ENCODE results near the gene CATSPERD. TPM values are rescaled to one million over a fixed set of nuclear protein-coding genes. Genes with fewer than 3 reads are reported as not detected.
"Not testable (repeated sequence)": the region's sequence is repeated elsewhere in the genome, so short reads cannot be mapped to it uniquely, and the experiment has no call there.

The CATSPERD gene
- total RNA-seq, 1 experiment from 2014 or later: 0.50 TPM

- TF ChIP-seq ZNF423 (CRISPR knock-in tag; IDR thresholded peaks at IDR 0.05) (no peak), ZNF281 (CRISPR knock-in tag; IDR thresholded peaks at IDR 0.05) (no peak), HMGXB4 (CRISPR knock-in tag; IDR thresholded peaks at IDR 0.05) (peak; percentile 89), MAX (CRISPR knock-in tag; IDR thresholded peaks at IDR 0.05) (peak; percentile 60), SP1 (CRISPR knock-in tag; conservative IDR thresholded peaks at IDR 0.05) (peak; percentile 95), SOX15 (CRISPR knock-in tag; IDR thresholded peaks at IDR 0.05) (no peak), ZMAT4 (CRISPR knock-in tag; IDR thresholded peaks at IDR 0.05) (no peak)
Observed at GRCh38 chr19:5686647-5687359, 33.6 kb upstream of the CATSPERD start (continued).

GRCh38 chr19:5687360-5688198 is 32.9 kb upstream of the CATSPERD start:
- peak overlapping the region; percentile 43; the same call in 1 of the 2 replicates for H3K4me3 Mint-ChIP-seq
- H3K27ac Mint-ChIP-seq: no peak overlapping the region
- H3K27me3 Mint-ChIP-seq (ENCODE audit: low read depth): peaks cover 8% of the 10 kb centered on the region; the same call in 1 of the 2 replicates
- no peaks in the 10 kb centered on the region for H3K9me3 Mint-ChIP-seq
- ATAC-seq (no peak), DNase-seq (ENCODE audit: low spot score) (no peak)
- ChIA-PET POLR2A (interaction anchor here (0.6 to 1.9 kb wide), 6 partner anchors 9 to 497 kb away, joined by 3 to 10 read pairs (median 6); partner anchors contain the start of genes CATSPERD, LONP1 and VMAC), CTCF (interaction anchor here (0.5 to 2.8 kb wide), 31 partner anchors 8 to 489 kb away, joined by 3 to 22 read pairs (median 5); partner anchors contain the start of genes CATSPERD, DUS3L, LONP1 and NDUFA11)
- peaks cover 18% of the 10 kb centered on the region for H3K36me3 Mint-ChIP-seq
- TF ChIP-seq ZNF416 (CRISPR knock-in tag; IDR thresholded peaks at IDR 0.05) (0 out of 2 replicates have a peak, but pooled peaks have one; percentile 32), USF2 (CRISPR knock-in tag; IDR thresholded peaks at IDR 0.05) (no peak), RORB (CRISPR knock-in tag; IDR thresholded peaks at IDR 0.05) (no peak), EMX1 (CRISPR knock-in tag; IDR thresholded peaks at IDR 0.05) (no peak), CBFB (CRISPR knock-in tag; IDR thresholded peaks at IDR 0.05; ENCODE audit: low read depth) (no peak), E2F5 (CRISPR knock-in tag; IDR thresholded peaks at IDR 0.05) (0 out of 2 replicates have a peak, but pooled peaks have one; percentile 21), ESRRA (CRISPR knock-in tag; IDR thresholded peaks at IDR 0.05; ENCODE audit: borderline replicate concordance) (peak; percentile 49; the same call in 1 of the 2 replicates), ZNF121 (CRISPR knock-in tag; IDR thresholded peaks at IDR 0.05) (no peak), JUN (CRISPR knock-in tag; IDR thresholded peaks at IDR 0.05) (no peak), CREB1 (CRISPR knock-in tag; IDR thresholded peaks at IDR 0.05) (0 out of 2 replicates have a peak, but pooled peaks have one; percentile 24), TEAD4 (CRISPR knock-in tag; IDR thresholded peaks at IDR 0.05) (no peak), NR1H2 (CRISPR knock-in tag; IDR thresholded peaks at IDR 0.05) (no peak), ZSCAN18 (CRISPR knock-in tag; IDR thresholded peaks at IDR 0.05) (no peak)
- peaks cover 14% of the 10 kb centered on the region for H3K4me1 Mint-ChIP-seq

GRCh38 chr19:5688262-5688881 is 32.1 kb upstream of the CATSPERD start:
- H3K27ac Mint-ChIP-seq; POLR2A ChIA-PET; H3K9me3 Mint-ChIP-seq; H3K27me3 Mint-ChIP-seq (ENCODE audit: low read depth); ATAC-seq; DNase-seq (ENCODE audit: low spot score): not testable (repeated sequence)
- CTCF ChIA-PET: interaction anchor here (1.3 to 2.8 kb wide), 12 partner anchors 8 to 215 kb away, joined by 3 to 18 read pairs (median 8); partner anchors contain the start of genes DUS3L, NDUFA11, NRTN and SAFB
- Mint-ChIP-seq H3K4me1 (peaks cover 15% of the 10 kb centered on the region), H3K4me3 (peak overlapping the region; percentile 39), H3K36me3 (peaks cover 25% of the 10 kb centered on the region)
